GM12873 (cell line): ENCODE results near the gene DSCAM.

Experiments used
- TF ChIP-seq, protein P1 (sequence below): IDR thresholded peaks from 2 replicates; pipeline ENCODE4 v1.5.1; 2012; ENCODE audit warnings: low read depth, mild to moderate bottlenecking, moderate library complexity, low read length, control low read depth; ENCODE audit not compliant: insufficient read depth; ENCODE audit errors: missing control alignments

DSCAM gene

DNA sequence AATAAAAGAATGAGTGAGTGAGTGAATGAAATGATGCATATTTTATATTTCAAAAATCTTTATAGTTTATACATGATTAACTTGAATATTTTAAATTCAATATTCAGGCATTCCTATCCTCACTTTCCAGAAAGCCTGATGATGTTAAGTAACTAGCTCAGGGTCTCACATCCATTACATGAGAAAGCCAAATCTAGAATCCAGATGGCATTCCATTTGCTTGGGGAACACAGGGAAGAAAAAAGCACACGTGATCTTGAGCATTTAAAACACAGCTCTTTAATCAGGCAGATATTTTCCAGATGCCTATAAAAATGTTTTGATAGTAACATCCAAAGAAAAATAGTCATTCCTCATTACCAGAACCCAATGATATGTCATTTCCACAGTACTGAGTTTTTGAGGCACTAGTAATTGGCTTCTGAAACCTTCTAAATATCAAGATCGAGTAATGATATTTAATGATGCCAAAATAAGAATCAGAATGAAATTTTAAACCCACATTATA is 291.9 kb downstream of the DSCAM start:
- TF ChIP-seq, protein P1, sequence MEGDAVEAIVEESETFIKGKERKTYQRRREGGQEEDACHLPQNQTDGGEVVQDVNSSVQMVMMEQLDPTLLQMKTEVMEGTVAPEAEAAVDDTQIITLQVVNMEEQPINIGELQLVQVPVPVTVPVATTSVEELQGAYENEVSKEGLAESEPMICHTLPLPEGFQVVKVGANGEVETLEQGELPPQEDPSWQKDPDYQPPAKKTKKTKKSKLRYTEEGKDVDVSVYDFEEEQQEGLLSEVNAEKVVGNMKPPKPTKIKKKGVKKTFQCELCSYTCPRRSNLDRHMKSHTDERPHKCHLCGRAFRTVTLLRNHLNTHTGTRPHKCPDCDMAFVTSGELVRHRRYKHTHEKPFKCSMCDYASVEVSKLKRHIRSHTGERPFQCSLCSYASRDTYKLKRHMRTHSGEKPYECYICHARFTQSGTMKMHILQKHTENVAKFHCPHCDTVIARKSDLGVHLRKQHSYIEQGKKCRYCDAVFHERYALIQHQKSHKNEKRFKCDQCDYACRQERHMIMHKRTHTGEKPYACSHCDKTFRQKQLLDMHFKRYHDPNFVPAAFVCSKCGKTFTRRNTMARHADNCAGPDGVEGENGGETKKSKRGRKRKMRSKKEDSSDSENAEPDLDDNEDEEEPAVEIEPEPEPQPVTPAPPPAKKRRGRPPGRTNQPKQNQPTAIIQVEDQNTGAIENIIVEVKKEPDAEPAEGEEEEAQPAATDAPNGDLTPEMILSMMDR = no peak

DNA sequence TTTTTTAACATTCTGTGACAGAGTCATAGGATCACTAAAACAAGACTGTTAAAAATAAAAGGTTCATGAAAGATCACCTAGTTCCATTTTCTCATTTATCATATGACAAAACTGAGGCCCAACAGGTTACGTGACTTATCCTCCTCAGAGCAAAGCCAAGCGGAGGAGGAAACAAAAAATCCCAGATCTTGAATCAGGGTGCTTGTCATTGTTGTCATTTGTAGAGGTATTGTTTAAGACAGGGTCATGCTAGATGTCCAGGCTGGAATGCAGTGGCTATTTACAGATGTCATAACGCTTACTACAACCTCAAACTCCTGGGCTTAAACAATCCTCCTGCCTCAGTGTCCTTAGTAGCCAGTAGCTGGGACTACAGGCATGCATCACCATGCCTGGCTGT is 293.2 kb downstream of the DSCAM start:
- TF ChIP-seq, protein P1 = no peak

DNA sequence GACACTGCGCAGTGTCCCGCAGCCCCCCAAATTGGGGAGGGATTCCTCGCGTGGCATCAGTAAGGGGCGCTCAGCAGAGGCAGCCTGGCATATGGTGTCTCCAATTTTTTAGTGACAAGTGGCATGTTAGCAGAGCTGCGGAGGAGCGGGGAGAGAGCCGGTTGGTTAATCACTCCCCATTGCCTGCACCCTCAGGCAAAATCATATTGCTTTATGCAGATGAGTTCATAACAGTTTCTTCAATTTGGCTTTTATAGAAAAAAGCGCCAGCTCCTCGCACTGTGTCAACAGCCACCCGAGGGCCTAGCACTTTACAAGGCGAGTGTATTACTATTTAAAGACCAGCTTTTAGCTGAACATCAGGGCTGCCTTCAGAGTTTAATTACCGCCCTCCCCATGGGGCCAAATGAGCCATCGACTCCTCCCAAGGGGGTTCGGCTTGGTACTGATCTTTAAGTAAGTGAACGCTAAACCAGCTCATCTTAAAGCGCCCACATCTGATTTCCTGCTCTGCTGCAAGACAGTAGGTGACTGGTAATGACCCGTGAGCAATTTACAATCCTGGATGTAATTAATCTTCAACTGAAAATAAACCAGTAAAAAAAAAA is 298.9 kb downstream of the DSCAM start:
- TF ChIP-seq, protein P1 = no peak

DNA sequence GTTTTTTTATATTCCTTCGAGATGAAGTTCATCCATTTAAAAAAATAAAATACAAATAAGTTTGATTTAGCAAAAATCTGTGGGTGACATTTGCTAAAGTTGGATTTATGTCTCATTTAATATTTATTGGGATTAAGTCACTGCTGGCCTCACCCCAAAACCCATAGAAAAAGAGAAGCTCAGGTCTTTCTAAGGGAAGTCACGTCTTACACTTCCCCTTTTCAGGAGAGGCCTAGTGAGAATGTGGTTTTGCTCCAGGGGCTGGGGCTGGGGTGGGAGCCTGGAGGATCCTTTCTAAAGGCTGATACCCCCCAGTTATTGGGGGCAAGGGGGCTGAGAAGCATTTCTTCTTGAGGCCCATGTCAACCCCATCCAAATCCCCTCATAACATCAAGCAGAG is 300.3 kb downstream of the DSCAM start:
- TF ChIP-seq, protein P1 = no peak

DNA sequence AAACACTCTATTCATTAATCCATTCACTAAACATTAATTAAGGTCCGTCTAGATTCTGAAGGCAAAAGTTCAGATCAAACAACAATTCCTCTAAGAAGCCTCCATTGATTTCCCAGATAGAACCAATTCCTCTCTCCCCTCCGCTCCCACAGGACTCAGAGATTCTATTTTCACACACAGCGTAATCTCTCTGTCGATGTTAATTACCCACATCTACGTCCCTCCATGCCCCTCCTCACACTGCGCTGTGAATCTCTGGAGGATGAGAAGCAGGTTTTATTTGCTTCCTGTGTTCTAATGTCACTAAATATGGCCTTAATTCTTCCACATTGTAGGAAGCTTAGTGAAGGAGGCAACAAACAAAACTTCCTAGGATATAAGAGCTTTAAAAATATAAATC is 306.7 kb downstream of the DSCAM start:
- TF ChIP-seq, protein P1 = no peak

DNA sequence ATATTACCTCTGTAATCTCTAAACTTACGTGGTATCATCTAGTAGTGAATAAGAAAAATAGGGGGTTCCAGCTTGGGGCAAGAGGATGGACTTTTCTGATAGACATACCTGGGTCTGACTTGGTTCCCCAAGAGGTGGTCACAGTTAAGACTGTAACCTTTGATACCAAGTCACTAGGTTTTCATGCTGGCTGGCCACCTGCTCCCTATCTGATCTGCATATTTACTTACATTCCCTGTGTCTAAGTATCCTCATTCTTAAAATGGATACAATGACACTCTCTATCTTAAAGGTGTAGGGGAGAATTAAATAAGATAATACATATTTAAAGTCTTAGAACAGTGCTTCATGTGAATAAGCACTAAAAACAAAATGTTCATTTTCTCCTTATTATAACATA is 312.1 kb downstream of the DSCAM start:
- TF ChIP-seq, protein P1 = no peak

DNA sequence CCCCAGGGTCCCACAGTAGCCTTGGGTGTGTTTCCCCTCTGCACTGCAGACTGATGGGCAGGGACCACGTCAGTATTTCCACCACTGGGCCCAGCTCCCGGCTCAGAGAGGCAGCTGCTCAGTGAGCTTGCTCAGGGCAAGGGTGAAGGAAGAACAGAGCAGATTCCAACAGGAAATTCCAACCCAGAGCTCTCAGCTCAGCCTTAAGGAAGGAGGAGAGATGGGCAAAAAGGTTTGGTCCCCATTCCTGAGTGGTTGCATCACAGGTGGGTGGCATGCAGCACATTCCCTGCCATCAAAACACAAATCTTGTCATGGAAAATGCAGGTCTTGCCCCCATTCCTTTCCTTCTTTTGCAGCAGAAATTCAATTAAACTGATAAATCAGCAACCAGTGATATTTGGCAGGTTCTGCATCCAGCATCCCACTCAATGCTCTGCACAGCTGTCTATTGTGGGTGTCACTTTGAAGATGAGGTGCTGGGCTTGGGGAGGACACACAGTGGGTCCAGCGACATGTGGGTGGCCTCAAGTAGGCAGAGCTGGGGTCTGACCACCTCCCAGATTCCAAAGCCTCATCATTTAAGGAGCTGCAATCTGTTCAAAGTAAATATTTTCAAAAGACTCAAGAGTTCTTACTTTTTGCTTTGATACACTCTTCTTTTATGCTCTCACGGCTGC is 315.4 kb downstream of the DSCAM start:
- TF ChIP-seq, protein P1 = no peak
